Left colon (tissue), 2 donors: ENCODE measurements around the gene UGT1A10. TPM values are rescaled to one million over a fixed set of nuclear protein-coding genes. Genes with fewer than 3 reads are reported as not detected.
"Not testable (repeated sequence)": the region's sequence is repeated elsewhere in the genome, so short reads cannot be mapped to it uniquely, and the experiment has no call there.

Experiments
- ATAC-seq: fragments of 200-7000 bp; cut with Tn5 transposase; one replicate; pipeline ENCODE4 v1.9.1; 2020; ENCODE audit warnings: mild to moderate bottlenecking, moderate library complexity
- DNase-seq, 2 donors: peaks; one replicate each; pipeline ENCODE4 v3.0.0-alpha.2; 2020
- intact Hi-C, 2 donors: fragments of 100-400 bp; cut with DNase I in 1 of 2; cut with micrococcal nuclease in 1 of 2; formaldehyde crosslinking; loops; one replicate each; pipeline versions ENCODE4 v1.11.2 to v1.14.0; 2022; cut with DNase I, micrococcal nuclease
- long read RNA-seq: library from polyadenylated mRNA; unstranded; transcript quantifications from one replicate; pipeline ENCODE4 v2.0.0, GENCODE V29; 2021
- total RNA-seq, 2 donors: library from RNA; stranded (reverse); fragmentation: NEBNext Ultra II Directional; extraction: Animal tissue kit (Norgen Biotek cat#: 25700); gene quantifications; one replicate each; pipeline ENCODE4 v1.2.1, GENCODE V29; 2021
- donor health status: DM: no; HTN: no; CAD: no.
- donor health status: DM: yes; HTN: yes; CAD: no.

The UGT1A10 gene
- total RNA-seq = 100 to 1,000 TPM in 1 of 2 donors, 10 to 100 TPM in 1; 84.8 to 112 TPM
- long read RNA-seq, partial matches to known transcripts = 0 of 12 reads
- long read RNA-seq, other reads (novel, unspliced or antisense) = 8 of 12 reads

- intact Hi-C loops = not testable (repeated sequence)
- peak; percentile 88 for ATAC-seq
These were observed at the start of gene UGT1A10 for GRCh38 chr2:233636306-233636705. Gene UGT1A10, plus strand, starts transcription at chr2:233636448. Its CDS starts 75 bp downstream, at chr2:233636523.

DNA sequence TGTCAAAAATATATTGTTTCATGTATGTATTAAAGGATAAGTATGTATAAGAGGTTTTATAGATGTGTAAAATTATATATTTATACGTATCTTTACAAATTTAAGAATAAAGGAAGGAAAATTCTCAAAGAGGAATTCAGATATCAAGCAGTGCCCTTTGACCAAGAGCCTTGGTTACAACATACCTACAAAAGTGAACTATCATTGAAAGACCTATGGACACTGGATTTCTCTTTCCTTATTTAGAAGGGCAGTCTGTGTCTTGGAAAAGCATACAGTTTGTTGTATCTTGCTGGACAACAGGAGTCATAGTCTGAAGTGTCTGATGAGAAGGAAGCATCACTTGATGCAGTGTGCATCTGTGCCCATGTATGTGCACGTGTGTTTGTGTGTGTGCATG, 47.8 kb upstream of the UGT1A10 start:
- DNase-seq (no peak), ATAC-seq (peak; percentile 64)
- intact Hi-C loops = no loop called here

More at GRCh38 chr2:233636306-233636705, at the start of gene UGT1A10:
- peak; percentile 67 to 73 for DNase-seq

- intact Hi-C loops, ATAC-seq, DNase-seq: not testable (repeated sequence)
These were observed 43.5 kb upstream of the UGT1A10 start for GRCh38 chr2:233592706-233593105.

DNA sequence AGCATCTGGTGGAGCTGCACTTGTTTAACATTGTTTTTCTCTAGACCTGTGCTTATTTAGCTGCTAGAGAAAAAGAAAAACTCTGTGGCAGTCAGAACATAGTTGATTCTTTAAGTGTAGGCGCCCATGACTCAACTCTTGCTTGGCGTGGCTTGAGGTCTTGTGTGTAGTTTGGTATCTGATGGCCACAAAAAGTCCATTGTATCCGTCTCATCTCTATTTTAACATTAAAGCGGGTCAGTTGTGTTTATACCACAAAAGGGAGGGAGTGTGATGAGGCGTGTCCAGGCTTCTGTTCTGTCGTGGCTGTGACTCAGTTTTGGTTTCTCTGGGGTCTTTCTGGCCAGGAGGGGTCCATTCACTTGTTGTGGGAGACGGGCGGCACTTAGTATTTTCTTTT, 43.0 kb upstream of the UGT1A10 start:
- DNase-seq (no peak), ATAC-seq (no peak)
- intact Hi-C loops = no loop called here

- DNase-seq (no peak), ATAC-seq (peak; percentile 82)
- intact Hi-C loops = no loop called here
These were observed 38.7 kb upstream of the UGT1A10 start for GRCh38 chr2:233597522-233597921.

- intact Hi-C loops = no loop called here
- no peak for ATAC-seq
- DNase-seq = no peak
These were observed 37.3 kb upstream of the UGT1A10 start for GRCh38 chr2:233598952-233599351.

- no peak for ATAC-seq
- intact Hi-C loops = no loop called here
These were observed 35.9 kb upstream of the UGT1A10 start for GRCh38 chr2:233600386-233600785.

GRCh38 chr2:233602076-233602475, 34.2 kb upstream of the UGT1A10 start:
- ATAC-seq (no peak), DNase-seq (no peak)
- intact Hi-C loops = no loop called here

More at GRCh38 chr2:233600386-233600785, 35.9 kb upstream of the UGT1A10 start:
- no peak for DNase-seq

DNA sequence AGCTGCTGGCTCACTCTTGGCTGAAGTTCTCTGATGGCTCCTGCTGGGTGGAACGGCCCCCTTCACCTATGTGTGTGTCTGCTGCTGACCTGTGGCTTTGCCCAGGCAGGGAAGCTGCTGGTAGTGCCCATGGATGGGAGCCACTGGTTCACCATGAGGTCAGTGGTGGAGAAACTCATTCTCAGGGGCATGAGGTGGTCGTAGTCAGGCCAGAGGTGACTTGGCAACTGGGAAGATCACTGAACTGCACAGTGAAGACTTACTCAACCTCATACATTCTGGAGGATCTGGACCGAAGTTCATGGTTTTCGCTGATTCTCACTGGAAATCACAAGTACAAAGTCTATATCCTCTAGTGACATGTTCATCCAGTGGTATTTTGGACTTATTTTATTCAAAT, 32.7 kb upstream of the UGT1A10 start:
- no peak for ATAC-seq
- intact Hi-C loops = no loop called here

GRCh38 chr2:233604826-233605225, 31.4 kb upstream of the UGT1A10 start:
- intact Hi-C loops = no loop called here
- no peak for DNase-seq
- ATAC-seq = no peak

More for the DNA sequence above, 32.7 kb upstream of the UGT1A10 start:
- no peak for DNase-seq

DNA sequence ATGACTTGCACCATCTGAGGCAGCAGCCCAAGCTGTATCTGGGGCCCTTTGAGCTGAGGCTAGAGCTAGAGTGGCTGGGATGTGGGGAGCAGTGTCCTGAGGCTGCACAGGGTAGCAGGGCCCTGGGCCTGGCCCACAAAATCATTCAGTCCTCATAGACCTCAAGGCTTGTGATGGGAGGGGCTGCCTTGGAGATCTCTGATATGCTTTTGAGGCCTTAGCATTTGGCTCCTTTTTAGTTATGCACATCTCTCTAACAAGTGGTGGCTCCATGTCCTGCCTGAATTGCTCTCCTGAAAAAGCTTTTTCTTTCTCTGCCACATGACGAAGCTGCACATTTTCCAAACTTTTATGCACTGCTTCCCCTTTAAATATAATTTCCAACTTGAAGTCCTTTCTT, 30.6 kb upstream of the UGT1A10 start:
- ATAC-seq = no peak

DNA sequence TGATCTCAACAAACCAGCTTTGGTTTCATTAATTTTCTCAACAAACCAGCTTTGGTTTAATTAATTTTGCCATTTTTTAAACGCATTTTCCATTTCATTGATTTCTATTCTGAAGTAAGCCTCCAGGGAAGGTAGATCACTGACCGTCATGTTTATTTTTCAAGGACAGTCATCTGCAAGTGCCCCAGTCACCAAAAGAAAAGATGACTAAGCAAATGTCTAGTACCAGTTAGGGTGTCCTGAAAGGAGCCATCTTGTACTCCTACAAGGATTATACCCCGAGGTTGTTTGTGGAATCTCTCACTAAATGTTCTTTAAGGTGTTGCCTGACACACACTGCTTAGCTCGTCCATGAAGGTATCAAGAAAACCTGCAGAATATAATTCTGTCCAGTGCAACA, 25.0 kb upstream of the UGT1A10 start:
- intact Hi-C loops = no loop called here
- ATAC-seq = no peak
- DNase-seq = no peak

More for the DNA sequence above, 30.6 kb upstream of the UGT1A10 start:
- DNase-seq = no peak
- intact Hi-C loops = no loop called here

DNA sequence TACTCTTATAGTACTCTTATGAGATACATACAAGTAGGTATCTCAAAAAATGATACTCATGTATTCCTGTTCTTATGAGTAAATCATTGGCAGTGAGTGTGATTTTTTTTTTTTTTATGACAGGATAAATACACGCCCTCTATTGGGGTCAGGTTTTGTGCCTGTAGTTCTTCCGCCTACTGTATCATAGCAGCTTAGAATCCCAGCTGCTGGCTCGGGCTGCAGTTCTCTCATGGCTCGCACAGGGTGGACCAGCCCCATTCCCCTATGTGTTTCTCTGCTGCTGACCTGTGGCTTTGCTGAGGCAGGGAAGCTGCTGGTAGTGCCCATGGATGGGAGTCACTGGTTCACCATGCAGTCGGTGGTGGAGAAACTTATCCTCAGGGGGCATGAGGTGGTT, 18.8 kb upstream of the UGT1A10 start, which contains the start of gene UGT1A8:
TSS of gene UGT1A8 (plus strand) at position 158 of the 400 bp plus-strand sequence. CDS start at position 233, 75 bp downstream.
- DNase-seq = peak; percentile 46
- peak; percentile 96 for ATAC-seq
- intact Hi-C loops = not testable (repeated sequence)

DNA sequence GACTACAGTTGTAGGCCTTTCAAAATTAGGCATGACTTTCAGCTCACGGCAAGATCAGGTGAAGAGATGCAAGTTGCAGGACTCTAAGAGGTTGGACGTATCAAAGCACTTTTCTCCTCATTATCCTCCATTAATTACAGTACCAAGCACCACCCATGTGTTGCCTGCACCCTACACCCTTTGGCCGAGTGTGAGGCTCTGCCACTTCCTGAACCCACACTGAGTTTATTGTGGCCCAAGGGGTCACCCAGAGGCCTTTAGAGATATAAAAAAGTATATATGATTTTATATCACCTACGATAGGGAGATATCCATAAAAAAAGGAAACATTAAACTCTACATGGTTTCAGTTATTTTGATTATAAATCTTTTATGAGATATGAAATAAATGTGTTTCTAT, 16.0 kb upstream of the UGT1A10 start:
- ATAC-seq (peak; percentile 83), DNase-seq (peak; percentile 28 to 49)
- intact Hi-C loops = no loop called here

GRCh38 chr2:233621863-233622262, 14.4 kb upstream of the UGT1A10 start:
- intact Hi-C loops, DNase-seq, ATAC-seq: not testable (repeated sequence)

- intact Hi-C loops = no loop called here
- ATAC-seq = no peak
These were observed 8.8 kb upstream of the UGT1A10 start for GRCh38 chr2:233627331-233628025.

GRCh38 chr2:233638836-233639235, 2.6 kb downstream of the UGT1A10 start:
- intact Hi-C loops = no loop called here
- DNase-seq = peak; percentile 53 to 76
- peak; percentile 84 for ATAC-seq

More at GRCh38 chr2:233627331-233628025, 8.8 kb upstream of the UGT1A10 start:
- no peak for DNase-seq

GRCh38 chr2:233639860-233640259, 3.6 kb downstream of the UGT1A10 start:
- intact Hi-C loops = no loop called here
- no peak for DNase-seq
- no peak for ATAC-seq

DNA sequence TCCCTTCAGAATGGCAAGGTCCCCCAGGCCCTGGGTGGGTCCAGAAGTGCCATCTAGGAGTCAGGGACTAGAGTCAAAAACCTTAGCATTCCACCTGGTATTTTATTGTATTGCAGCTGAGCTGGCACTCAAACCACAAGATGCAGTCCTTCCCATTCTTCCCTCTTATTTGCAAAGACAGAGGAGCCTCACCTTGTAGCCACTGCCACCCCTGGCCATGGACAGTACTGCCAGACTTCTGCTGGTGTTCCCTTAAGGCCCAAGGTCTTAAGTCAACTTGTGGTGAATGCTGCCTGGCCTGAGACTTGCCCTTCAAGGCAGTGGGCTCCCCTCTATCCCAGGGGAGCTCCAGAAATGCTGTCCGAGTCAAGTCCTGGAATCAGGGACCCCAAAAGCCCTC, 6.9 kb downstream of the UGT1A10 start:
- DNase-seq (peak; percentile 34 to 39), ATAC-seq (peak; percentile 53)
- intact Hi-C loops = no loop called here

- ATAC-seq, intact Hi-C loops, DNase-seq: not testable (repeated sequence)
These were observed 9.8 kb downstream of the UGT1A10 start for GRCh38 chr2:233646033-233646432.
